DMS114 treated with DMSO at 0.1 percent for 48 hours (cell line): Measurements from ENCODE around the gene FAR1.

Experiments
- DNase-seq: peaks from one replicate; lab custom pipeline; 2025; ENCODE audit not compliant: unreplicated experiment; lab: John Stamatoyannopoulos, UW

Gene FAR1

DNA sequence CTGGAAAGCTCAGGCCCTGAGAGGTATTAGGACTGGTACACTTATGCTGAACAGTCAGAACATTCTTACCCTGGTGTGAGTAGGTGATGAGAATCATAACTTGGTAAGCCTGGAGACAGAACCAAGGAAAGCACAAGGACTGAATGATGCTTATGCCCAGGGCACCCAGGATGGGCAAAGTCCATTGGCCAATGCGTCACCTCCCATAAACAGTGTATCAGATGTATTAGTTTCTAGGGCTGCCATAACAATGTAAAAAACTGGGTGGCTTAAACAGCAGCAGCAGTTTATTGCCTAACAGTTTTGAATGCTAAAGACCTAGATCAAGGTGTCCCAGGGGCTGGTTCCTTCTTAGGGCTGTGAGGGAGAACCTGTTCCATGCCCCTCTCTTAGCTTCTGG lies 107.0 kb downstream of the FAR1 start:
- no peak for DNase-seq

DNA sequence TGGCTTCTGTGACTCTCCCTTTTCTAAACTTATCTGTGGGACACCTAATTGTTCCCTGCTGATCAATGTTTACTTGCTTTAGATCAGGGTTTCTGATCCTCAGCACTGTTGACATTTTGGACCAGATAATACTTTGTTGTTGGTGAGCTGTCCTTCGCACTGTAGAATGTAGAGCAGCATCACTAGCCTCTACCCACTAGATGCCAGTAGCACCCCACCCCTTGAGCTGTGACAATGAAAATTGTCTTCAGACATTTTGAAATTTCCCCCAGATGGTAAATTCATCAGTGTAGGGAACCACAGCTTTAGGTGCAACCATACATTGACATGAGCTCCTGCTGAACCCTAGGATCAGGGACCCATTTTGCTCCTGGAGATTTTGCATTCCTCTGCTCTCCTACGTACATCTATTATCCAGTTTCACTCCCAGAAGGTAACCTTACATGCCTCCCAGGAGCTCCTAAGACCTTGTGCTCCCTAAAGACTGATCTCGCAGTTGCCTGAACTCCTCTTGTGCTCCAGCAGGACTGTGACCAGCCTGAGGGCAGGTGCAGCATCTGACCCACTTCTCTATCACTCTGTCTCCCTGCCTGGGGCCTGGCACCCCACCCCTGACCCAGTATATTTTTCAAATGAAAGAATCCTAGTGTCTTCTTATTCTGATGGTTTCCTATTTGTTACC lies 107.8 kb downstream of the FAR1 start:
- DNase-seq = no peak

DNA sequence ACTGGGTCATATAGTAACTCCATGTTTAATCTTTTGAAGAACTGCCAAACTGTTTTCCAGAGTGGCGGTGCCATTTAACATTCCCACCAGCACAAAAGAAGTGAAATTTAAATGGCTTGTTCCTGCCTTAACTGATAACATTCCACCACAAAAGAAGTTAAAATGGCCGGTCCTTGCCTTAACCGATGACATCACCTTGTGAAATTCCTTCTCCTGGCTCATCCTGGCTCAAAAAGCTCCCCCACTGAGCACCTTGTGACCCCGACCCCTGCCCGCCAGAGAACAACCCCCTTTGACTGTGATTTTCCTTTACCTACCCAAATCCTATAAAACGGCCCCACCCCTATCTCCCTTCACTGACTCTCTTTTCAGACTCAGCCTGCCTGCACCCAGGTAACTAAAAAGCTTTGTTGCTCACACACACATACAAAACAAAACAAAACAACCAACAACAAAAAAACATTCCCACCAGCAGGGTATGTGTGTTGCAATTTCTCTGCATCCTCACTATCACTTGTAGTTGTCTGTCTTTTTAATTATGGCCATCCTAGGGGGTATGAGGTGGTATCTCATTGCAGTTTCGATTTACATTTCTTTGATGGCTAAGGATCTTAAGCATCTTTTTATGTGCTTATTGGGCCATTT lies 109.0 kb downstream of the FAR1 start:
- no peak for DNase-seq

DNA sequence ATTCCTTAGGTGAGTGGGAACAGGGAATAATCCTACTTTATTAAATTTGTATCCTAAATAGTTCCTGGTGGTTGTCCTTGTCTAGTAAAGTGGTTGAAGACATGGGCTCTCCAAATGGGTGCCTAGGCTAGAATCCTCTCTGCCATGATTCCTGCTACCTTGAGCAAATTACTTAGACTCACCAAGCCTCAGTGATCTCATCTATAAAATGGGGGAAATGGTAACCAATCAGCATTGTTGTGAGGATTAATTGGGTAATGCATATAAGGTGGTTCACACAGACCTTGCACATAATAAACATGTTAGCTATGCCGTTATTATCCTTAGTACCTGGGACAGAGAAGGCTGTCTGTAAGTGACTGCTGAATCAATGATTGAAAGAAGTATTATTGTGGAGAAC lies 109.9 kb downstream of the FAR1 start:
- no peak for DNase-seq

DNA sequence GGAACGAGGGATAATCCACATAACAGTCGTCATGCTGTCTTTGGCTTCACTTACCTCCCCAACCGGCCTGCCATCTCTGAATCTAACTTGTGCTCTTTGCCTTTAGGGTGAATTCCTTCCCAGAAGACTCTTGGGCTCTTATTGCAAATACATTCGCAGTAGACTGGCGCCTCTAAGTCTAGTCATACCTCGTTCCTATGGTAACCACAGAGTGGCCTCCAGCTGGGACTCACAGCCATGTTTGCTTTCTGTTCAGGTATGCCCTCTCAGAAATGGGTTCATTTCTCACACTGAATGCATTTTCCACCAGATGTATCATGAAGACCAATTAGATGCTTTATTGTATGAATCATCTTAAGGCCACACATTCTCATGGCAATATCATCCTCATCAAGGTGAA lies 112.7 kb downstream of the FAR1 start:
- DNase-seq = no peak
